K562 (cell line): ENCODE results near the gene FAM43B. TPM values are rescaled to one million over a fixed set of nuclear protein-coding genes. Genes with fewer than 3 reads are reported as not detected.

Source experiments
- E2F3 ChIP-seq: fragments of 250-450 bp; sonication (Bioruptor Pico); IDR thresholded peaks from 2 replicates; pipeline ENCODE4 v1.4.0; 2020; ENCODE audit warnings: mild to moderate bottlenecking
- ELK3 ChIP-seq: fragments of 450-650 bp; formaldehyde crosslinking; IDR thresholded peaks from 2 replicates; pipeline ENCODE4 v1.4.0; 2020; ENCODE audit warnings: mild to moderate bottlenecking
- FOS ChIP-seq: IDR thresholded peaks from 3 replicates; pipeline ENCODE4 v1.6.1; 2011; ENCODE audit not compliant: insufficient read length; ENCODE audit errors: extremely low read depth
- GTF2F1 ChIP-seq: IDR thresholded peaks from 2 replicates; pipeline ENCODE4 v1.6.1; 2011; ENCODE audit warnings: low read depth, low read length, improper control_type of control experiment
- NCOA1 ChIP-seq: fragments of 450-650 bp; IDR thresholded peaks from 2 replicates; pipeline ENCODE4 v1.6.1; 2016; ENCODE audit warnings: low read depth
- NR2C2 ChIP-seq, 2 experiments: fragments of 200-800 bp in 1 of 2; sonication (Bioruptor generic) in 1 of 2; sonication (generic) in 1 of 2; formaldehyde crosslinking in 1 of 2; IDR thresholded peaks; 2 replicates each; pipeline versions ENCODE4 v1.6.1 to v1.8.0; 2016 to 2022; ENCODE audit warnings: mild to moderate bottlenecking in 1 of 2, missing compliant biosample characterization in 1 of 2, missing genetic modification characterization in 1 of 2, missing genetic modification reagents in 1 of 2
- NR2F6 ChIP-seq: fragments of 450-650 bp; formaldehyde crosslinking; IDR thresholded peaks from 2 replicates; pipeline ENCODE4 v1.4.0; 2020; ENCODE audit warnings: mild to moderate bottlenecking
- PTRF ChIP-seq: fragments of 450-650 bp; IDR thresholded peaks from 2 replicates; pipeline ENCODE4 v1.6.1; 2016; ENCODE audit warnings: mild to moderate bottlenecking, missing genetic modification characterization, missing compliant biosample characterization
- RBFOX2 ChIP-seq: fragments of 200-400 bp; formaldehyde crosslinking; IDR thresholded peaks from 2 replicates; pipeline ENCODE4 v1.6.1; 2017; ENCODE audit warnings: low read depth, mild to moderate bottlenecking, low read length, moderate library complexity
- RERE ChIP-seq: sonication (generic); formaldehyde crosslinking; IDR thresholded peaks from 2 replicates; pipeline ENCODE4 v1.8.0; 2023; ENCODE audit warnings: missing genetic modification reagents, mild to moderate bottlenecking, borderline replicate concordance
- SREBF1 ChIP-seq: fragments of 150-350 bp; IDR thresholded peaks from 2 replicates; pipeline ENCODE4 v1.6.1; 2014; ENCODE audit warnings: antibody characterized with exemption, low read depth, low read length, borderline replicate concordance
- SUPT5H ChIP-seq: fragments of 450-650 bp; IDR thresholded peaks from 2 replicates; pipeline ENCODE4 v1.6.1; 2016
- U2AF2 ChIP-seq: fragments of 200-400 bp; formaldehyde crosslinking; optimal IDR thresholded peaks from 2 replicates; pipeline ENCODE3; 2017; ENCODE audit warnings: low read depth, mild to moderate bottlenecking, low read length
- ZEB2 ChIP-seq: fragments of 450-650 bp; IDR thresholded peaks from 2 replicates; pipeline ENCODE4 v1.6.1; 2016
- ZNF274 ChIP-seq: IDR thresholded peaks from 2 replicates; pipeline ENCODE4 v1.6.1; 2011; ENCODE audit warnings: low read depth, mild to moderate bottlenecking, low read length, moderate library complexity, borderline replicate concordance
- ZNF507 ChIP-seq: conservative IDR thresholded peaks from 2 replicates; pipeline ENCODE4 v1.6.1; 2017; ENCODE audit warnings: missing genetic modification characterization, missing compliant biosample characterization
- polyA plus RNA-seq, 8 experiments: library from polyadenylated mRNA; depleted of rRNA in 4 of 8; stranded (reverse) in 5 of 8; unstranded in 3 of 8; fragments of >200 nt; fragmentation: Nextera tagmentation in 2 of 8; fragmentation: Illumina TruSeq in 1 of 8; extraction: Ambion mirVana in 2 of 8; extraction: Trizol in 1 of 8; gene quantifications; 2 replicates each; pipeline versions ENCODE4 v1.2.1 to v1.2.3, GENCODE V29; 2011 to 2014; ENCODE audit warnings: inconsistent platforms in 1 of 8, missing spikeins in 1 of 8
- total RNA-seq, 7 experiments: library from RNA; depleted of rRNA in 6 of 7; stranded (reverse); fragments of >200 nt in 6 of 7; fragmentation: Illumina TruSeq in 2 of 7; extraction: Trizol in 2 of 7; gene quantifications; 2 replicates each; pipeline versions ENCODE4 v1.2.1 to v1.2.3, GENCODE V29; 2011 to 2021; ENCODE audit warnings: low replicate concordance in 1 of 7
- TF ChIP-seq, protein P1 (sequence below): sonication (generic); formaldehyde crosslinking; IDR thresholded peaks from 2 replicates; pipeline ENCODE4 v1.5.0; 2020; ENCODE audit warnings: missing genetic modification reagents
- TF ChIP-seq, protein P2 (sequence below): fragments of 200-800 bp; sonication (Bioruptor generic); IDR thresholded peaks from 2 replicates; pipeline ENCODE4 v1.6.1; 2017; ENCODE audit warnings: missing genetic modification characterization, missing compliant biosample characterization
- TF ChIP-seq, protein P3 (sequence below): fragments of 450-650 bp; IDR thresholded peaks from 2 replicates; pipeline ENCODE4 v1.6.1; 2016; ENCODE audit warnings: low read depth, mild to moderate bottlenecking, moderate library complexity

FAM43B gene
- total and polyA plus RNA-seq, 9 of the 15 experiments (the other 6 are each of a cell fraction or from before 2014, with no cell fraction given), result not detected

- TF ChIP-seq, protein P1, sequence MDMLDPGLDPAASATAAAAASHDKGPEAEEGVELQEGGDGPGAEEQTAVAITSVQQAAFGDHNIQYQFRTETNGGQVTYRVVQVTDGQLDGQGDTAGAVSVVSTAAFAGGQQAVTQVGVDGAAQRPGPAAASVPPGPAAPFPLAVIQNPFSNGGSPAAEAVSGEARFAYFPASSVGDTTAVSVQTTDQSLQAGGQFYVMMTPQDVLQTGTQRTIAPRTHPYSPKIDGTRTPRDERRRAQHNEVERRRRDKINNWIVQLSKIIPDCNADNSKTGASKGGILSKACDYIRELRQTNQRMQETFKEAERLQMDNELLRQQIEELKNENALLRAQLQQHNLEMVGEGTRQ, result no peak
- TF ChIP-seq E2F3, result no peak
- TF ChIP-seq NR2C2 (CRISPR knock-in tag; IDR thresholded peaks at IDR 0.05), result no peak
- no peak for TF ChIP-seq NR2C2 (tag; IDR thresholded peaks at IDR 0.05)
- no peak for TF ChIP-seq GTF2F1
- no peak for TF ChIP-seq U2AF2
- no peak for TF ChIP-seq FOS
- no peak for TF ChIP-seq NR2F6
- TF ChIP-seq ZNF507, result no peak
- no peak for TF ChIP-seq SREBF1
- TF ChIP-seq ZNF274, result no peak
- TF ChIP-seq, protein P2, sequence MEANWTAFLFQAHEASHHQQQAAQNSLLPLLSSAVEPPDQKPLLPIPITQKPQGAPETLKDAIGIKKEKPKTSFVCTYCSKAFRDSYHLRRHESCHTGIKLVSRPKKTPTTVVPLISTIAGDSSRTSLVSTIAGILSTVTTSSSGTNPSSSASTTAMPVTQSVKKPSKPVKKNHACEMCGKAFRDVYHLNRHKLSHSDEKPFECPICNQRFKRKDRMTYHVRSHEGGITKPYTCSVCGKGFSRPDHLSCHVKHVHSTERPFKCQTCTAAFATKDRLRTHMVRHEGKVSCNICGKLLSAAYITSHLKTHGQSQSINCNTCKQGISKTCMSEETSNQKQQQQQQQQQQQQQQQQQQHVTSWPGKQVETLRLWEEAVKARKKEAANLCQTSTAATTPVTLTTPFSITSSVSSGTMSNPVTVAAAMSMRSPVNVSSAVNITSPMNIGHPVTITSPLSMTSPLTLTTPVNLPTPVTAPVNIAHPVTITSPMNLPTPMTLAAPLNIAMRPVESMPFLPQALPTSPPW (CRISPR knock-in tag), result no peak
- no peak for TF ChIP-seq ZEB2
- no peak for TF ChIP-seq NCOA1
- no peak for TF ChIP-seq ELK3
- TF ChIP-seq, protein P3, sequence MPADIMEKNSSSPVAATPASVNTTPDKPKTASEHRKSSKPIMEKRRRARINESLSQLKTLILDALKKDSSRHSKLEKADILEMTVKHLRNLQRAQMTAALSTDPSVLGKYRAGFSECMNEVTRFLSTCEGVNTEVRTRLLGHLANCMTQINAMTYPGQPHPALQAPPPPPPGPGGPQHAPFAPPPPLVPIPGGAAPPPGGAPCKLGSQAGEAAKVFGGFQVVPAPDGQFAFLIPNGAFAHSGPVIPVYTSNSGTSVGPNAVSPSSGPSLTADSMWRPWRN, result no peak
- no peak for TF ChIP-seq RERE (CRISPR knock-in tag)
- TF ChIP-seq SUPT5H, result no peak
- no peak for TF ChIP-seq RBFOX2
- no peak for TF ChIP-seq PTRF (tag)
Measured at GRCh38 chr1:20574686-20575540, 22.5 kb downstream of the FAM43B start (continued).
